Prostate gland (tissue), 2 donors: ENCODE results near the gene CD3G.

ENCODE experiments used
- CTCF ChIP-seq, 4 experiments: fragments of 200-600 bp in 2 of 4; fragments of 450-650 bp in 2 of 4; sonication (generic) in 2 of 4; IDR thresholded peaks; 1 replicate in 3 of 4; 2 replicates in 1 of 4; pipeline ENCODE4 v1.5.1; 2016 to 2019; ENCODE audit warnings: antibody characterized with exemption in 4 of 4, mild to moderate bottlenecking in 2 of 4, moderate library complexity in 2 of 4
- POLR2A ChIP-seq: fragments of 450-650 bp; IDR thresholded peaks from one replicate; pipeline ENCODE4 v1.6.1; 2016; ENCODE audit warnings: antibody characterized with exemption, mild to moderate bottlenecking
- POLR2AphosphoS5 ChIP-seq: sonication (generic); formaldehyde crosslinking; IDR thresholded peaks from one replicate; pipeline ENCODE4 v1.6.1; 2017; ENCODE audit warnings: antibody characterized with exemption

GRCh38 chr11:118373263-118373662 lies 29.1 kb downstream of the CD3G start:
- no peak for TF ChIP-seq POLR2A
- no peak for TF ChIP-seq CTCF (IDR thresholded peaks at IDR 0.05)
- no peak for TF ChIP-seq POLR2AphosphoS5
